Neural progenitor cell (in vitro differentiated cells): ENCODE data around the gene PLG.

ENCODE experiments used
- CTCF ChIP-seq: fragments of 200-600 bp; sonication (generic); IDR thresholded peaks from 2 replicates; pipeline ENCODE4 v1.5.1; 2017; ENCODE audit warnings: antibody characterized with exemption, mild to moderate bottlenecking
- EZH2phosphoT487 ChIP-seq: fragments of 200-600 bp; sonication (generic); IDR thresholded peaks from 2 replicates; pipeline ENCODE4 v1.6.1; 2017; ENCODE audit warnings: antibody characterized with exemption

DNA sequence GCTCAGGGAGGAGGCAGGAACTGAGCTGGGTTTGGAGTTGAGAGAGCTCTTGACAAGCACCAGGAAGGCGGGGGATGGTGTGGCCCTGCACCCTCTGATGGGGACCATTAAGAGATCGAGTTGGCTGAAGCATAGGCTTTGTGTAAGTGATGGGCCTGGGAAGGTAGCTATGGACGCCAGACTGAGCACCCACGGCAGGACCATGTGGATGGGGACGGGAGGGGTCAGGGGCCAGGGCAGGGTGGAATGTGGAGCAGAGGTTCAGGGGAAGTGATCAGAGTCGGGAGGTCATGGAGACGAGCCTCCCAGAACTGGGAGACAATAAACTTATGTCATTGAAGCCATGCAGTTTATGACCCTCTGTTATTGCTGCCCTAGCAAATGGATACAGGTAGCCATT, 81.7 kb downstream of the PLG start:
- TF ChIP-seq CTCF = no peak
- no peak for TF ChIP-seq EZH2phosphoT487
